HG03025 (cell line): Measurements from ENCODE around the gene TPM4.

Experiments
- ATAC-seq: cut with Tn5 transposase; IDR thresholded peaks from one replicate; pipeline ENCODE4 v1.9.1; 2021; ENCODE audit warnings: mild to moderate bottlenecking, moderate library complexity; ENCODE audit not compliant: unreplicated experiment, low FRiP score

The TPM4 gene

GRCh38 chr19:16121141-16121540, 44.8 kb downstream of the TPM4 start:
- ATAC-seq: no peak

DNA sequence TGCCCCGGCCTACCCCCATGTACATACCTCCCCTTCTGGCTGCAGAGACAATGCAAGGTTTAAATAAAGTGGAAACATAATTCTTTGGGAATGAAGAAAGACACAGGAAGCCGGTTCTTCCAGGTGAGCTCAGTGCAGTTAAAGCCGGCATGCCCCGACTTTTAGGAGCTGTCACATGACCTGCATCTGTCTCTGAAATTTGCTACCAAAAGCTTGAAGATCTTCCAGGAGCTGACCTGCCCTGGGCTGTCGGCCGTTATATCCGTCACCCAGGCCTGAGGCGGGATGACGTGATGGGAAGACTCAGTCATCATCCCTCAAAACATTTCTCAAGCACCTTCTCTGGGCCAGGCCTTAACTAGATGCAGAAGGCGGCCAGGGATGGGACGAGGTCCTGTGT, 45.7 kb downstream of the TPM4 start:
- no peak for ATAC-seq

DNA sequence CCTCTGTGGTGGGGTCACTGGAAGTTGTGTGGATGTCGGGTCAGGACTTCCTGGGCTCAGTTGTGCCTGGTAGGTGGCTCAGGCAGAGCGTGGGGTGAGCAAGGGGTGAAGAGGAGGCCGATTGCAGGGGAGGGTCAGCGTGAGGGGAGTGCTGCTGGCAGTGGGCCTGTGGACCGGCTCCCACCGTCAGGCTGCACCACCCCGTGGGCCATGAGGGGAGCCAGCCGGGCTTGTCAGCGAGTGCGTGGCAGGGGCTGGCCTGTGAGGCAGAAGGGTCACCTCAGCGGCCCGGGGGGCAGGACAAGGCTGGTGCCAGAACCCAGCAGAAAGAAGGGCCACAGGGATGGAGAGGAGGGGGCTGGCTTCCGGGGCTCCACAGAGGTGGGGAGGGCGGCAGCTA, 48.7 kb downstream of the TPM4 start:
- ATAC-seq: no peak

DNA sequence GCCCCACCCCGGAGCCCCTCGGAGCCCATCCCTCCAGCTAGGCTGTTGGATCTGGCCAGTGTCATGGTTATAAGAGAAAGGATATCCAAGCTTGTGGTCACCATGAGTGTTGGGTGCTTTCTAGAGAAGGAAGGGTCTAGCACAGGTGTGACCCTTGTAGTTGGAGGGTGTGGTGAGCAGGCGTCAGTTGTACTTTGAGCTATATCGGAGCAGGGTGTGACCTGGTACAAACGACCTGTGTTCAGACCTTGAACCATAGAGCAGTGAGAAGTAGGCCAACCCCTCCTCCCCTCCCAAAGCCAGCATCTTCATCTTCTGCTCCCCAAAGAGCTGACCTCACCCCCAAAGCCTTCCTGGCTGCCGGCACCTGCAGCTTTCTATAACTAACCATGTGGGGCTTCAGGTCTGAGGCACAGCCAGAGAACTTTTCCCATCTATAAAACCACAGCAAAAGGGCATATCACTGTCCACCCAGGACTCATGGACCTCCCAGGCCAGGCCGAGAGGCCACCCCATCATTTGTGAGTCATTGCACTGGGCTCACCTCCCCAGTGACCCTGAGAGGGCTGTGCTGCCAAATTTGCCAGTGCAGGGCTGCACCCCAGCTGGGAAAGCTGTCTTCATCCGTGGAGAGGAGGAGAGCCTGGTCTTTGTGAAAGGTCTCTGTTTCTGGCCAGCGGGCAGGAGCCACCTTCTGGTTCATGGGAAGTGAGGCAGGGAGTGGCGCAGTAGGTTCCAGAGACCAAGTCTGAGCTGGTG, 49.6 kb downstream of the TPM4 start:
- ATAC-seq: no peak

DNA sequence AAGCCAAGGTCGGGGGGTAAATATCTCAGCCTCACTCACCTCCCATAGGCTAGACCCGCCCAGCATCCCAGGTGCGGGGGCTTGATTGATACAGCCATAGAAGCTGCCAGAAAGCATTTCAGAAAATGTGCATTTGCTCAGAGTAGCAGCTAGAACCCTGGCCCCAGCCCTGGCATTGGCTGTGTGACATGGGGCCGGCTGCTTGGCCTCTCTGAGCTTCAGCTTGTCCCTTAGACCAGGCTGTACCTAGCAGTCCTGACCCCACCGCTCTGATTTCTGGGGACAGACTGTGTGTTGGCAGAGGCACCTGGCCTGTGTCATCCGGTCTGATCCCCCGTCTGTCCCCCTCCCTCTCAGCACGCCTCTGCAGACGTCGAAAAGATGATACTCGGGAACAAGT, 50.8 kb downstream of the TPM4 start:
- ATAC-seq: no peak

GRCh38 chr19:16127776-16128371, 51.6 kb downstream of the TPM4 start:
- ATAC-seq: no peak

- no peak for ATAC-seq
Observed at GRCh38 chr19:16131648-16132047, 55.4 kb downstream of the TPM4 start.

DNA sequence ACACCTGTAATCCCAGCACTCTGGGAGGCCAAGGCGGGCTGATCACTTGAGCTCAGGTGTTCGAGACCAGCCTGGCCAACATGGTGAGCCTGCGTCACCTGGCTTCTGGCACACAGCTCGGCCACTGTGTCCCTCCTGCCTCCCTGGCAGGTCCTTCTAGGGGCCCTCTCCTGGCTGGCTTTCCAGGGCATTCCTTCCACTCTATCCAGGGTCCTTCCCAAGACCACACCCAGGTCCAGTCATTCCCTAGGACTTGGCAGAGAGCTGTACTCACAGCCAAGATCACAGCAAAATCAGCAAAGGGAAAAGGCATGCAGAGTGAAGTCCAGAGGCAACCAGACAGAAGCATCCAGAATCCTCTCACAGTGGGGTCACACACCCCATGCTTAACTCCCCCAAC, 57.5 kb downstream of the TPM4 start:
- no peak for ATAC-seq

- no peak for ATAC-seq
Observed at GRCh38 chr19:16134510-16134909, 58.2 kb downstream of the TPM4 start.

GRCh38 chr19:16135430-16136127, 59.3 kb downstream of the TPM4 start:
- ATAC-seq: no peak

- ATAC-seq: no peak
Observed at GRCh38 chr19:16136185-16136999, 60.1 kb downstream of the TPM4 start.

GRCh38 chr19:16139752-16140151, 63.5 kb downstream of the TPM4 start:
- no peak for ATAC-seq

DNA sequence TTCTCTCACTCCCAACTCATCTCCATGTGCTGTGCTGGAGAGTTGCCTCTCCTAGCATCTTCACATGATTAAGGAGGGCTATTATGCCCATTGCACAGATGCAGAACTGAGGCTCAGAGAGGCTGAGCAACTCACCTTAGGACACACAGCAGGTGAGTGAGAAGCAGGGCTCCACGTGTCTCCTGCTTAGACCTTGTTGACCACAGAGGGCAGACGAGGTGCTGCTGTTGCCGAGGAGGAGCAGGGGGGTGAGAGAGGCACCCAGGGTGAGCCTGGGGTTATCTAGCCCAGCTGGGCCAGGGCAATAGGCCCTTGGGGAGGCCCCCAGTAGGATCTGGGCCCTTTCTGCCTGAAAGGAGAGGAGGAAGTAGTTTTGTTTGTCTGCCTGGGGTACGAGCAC, 64.7 kb downstream of the TPM4 start:
- ATAC-seq: no peak

DNA sequence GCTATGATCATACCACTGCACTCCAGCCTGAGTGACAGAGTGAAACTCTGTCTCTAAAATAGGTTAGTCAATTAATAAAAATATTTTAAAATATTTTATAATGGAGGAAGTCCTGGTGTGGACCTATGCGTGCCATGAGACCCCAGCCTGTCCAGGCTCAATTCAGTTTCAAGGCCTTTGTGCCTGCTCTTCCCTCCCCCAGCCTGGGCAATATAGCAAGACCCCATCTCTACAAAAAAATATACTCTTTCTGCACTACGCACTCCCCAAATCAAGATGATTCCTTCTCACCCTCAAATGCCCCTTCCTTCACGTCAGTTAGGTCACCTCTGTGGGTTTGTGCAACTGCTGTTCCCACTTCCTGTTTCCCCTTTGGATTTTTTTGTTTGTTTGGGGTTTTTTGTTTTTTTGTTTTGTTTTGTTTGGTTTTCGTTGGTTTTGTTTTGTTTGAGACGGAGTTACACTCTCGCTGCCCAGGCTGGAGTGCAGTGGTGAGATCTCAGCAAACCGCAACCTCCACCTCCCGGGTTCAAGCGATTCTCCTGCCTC, 65.8 kb downstream of the TPM4 start:
- ATAC-seq: no peak

DNA sequence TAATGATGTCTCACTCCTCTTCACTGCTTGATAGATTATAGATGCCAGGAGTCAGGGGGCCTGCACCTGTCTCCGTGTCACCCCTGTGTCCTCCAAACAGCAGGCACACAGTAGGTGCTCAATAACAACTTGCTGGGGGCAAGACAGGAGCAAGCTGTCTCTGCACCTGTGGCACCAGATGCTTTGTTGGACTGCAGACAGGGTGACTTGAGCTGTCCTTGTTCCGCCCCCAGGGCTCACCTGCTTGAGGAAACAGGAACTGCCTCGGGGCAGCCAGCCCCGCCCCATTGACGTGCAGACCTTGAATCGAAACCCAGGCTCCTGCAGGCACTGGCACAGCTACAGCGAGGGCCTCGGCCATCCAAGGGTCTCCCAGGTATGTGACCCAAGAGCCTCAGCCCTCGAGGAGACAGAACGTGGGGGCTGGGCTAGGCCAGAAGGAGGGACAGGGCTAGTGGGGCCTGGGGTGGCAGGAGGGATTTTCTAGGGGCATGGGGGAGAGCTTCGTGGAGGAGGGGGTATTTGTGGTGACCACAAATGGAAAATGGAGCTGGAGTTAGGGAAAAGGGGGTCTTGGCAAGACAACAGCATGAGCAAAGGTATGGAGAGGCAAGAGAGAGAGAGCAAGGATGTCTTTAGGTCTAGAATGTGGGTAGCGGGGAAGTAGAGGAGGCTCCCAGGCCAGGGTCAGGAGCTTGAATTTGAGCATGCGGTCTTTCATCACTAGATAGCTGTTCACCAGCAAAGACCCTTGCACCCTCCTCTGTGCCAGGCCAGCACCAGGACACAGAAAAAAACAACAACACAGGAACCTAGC, 67.3 kb downstream of the TPM4 start, which contains the start of gene HSH2D:
TSS of gene HSH2D (plus strand) at position 287 of the 817 bp plus-strand sequence. CDS start 5,066 bp downstream, outside the sequence.
- ATAC-seq: peak; percentile 37

- no peak for ATAC-seq
Observed at GRCh38 chr19:16144216-16144581, 67.9 kb downstream of the TPM4 start.

- ATAC-seq: no peak
Observed at GRCh38 chr19:16146112-16146511, 69.8 kb downstream of the TPM4 start.

GRCh38 chr19:16148443-16149229, 72.3 kb downstream of the TPM4 start:
- no peak for ATAC-seq
